Thoracic aorta (tissue), 2 donors: ENCODE results near the gene NTMT1. TPM values are rescaled to one million over a fixed set of nuclear protein-coding genes. Genes with fewer than 3 reads are reported as not detected.

Source experiments
- ATAC-seq: fragments of 150-250 bp; one replicate; pipeline ENCODE4 v1.8.0; 2017; ENCODE audit warnings: low read depth; ENCODE audit not compliant: insufficient number of reproducible peaks, low FRiP score
- DNase-seq: peaks from one replicate; pipeline ENCODE4 v3.0.0-alpha.2; 2020; ENCODE audit warnings: low spot score
- H3K27ac ChIP-seq, 2 donors: fragments of 200-600 bp; sonication (generic); 1 replicate in 1 of 2; 2 replicates in 1 of 2; pipeline ENCODE4 v1.5.1; 2016; ENCODE audit warnings: mild to moderate bottlenecking in 2 of 2, moderate library complexity in 2 of 2
- H3K27me3 ChIP-seq: fragments of 200-600 bp; sonication (generic); replicated peaks from 2 replicates; pipeline ENCODE4 v1.6.0; 2016; ENCODE audit warnings: mild to moderate bottlenecking; ENCODE audit not compliant: insufficient read depth
- H3K36me3 ChIP-seq: fragments of 200-600 bp; sonication (generic); one replicate; pipeline ENCODE4 v1.5.1; 2016
- H3K4me1 ChIP-seq, 2 donors: fragments of 200-600 bp; sonication (generic); 1 replicate in 1 of 2; 2 replicates in 1 of 2; pipeline versions ENCODE4 v1.5.1 to v1.6.0; 2016; ENCODE audit warnings: low read depth in 2 of 2, mild to moderate bottlenecking in 1 of 2; ENCODE audit not compliant: control insufficient read depth in 1 of 2
- H3K4me3 ChIP-seq: fragments of 200-600 bp; sonication (generic); 2 replicates; pipeline ENCODE4 v1.5.1; 2016; ENCODE audit warnings: mild to moderate bottlenecking
- H3K9me3 ChIP-seq: fragments of 200-600 bp; sonication (generic); 2 replicates; pipeline ENCODE4 v1.5.1; 2016
- CTCF ChIP-seq: fragments of 200-600 bp; sonication (generic); IDR thresholded peaks from one replicate; pipeline ENCODE4 v1.5.1; 2019; ENCODE audit warnings: antibody characterized with exemption
- total RNA-seq, 2 donors: library from RNA; depleted of rRNA; stranded (reverse); fragments of >200 nt; gene quantifications; one replicate each; pipeline versions ENCODE4 v1.1.0 to v1.2.3, GENCODE V29; 2016

Gene NTMT1
- total RNA-seq, 2 donors from 2014 or later: 16.9 to 27.2 TPM

DNA sequence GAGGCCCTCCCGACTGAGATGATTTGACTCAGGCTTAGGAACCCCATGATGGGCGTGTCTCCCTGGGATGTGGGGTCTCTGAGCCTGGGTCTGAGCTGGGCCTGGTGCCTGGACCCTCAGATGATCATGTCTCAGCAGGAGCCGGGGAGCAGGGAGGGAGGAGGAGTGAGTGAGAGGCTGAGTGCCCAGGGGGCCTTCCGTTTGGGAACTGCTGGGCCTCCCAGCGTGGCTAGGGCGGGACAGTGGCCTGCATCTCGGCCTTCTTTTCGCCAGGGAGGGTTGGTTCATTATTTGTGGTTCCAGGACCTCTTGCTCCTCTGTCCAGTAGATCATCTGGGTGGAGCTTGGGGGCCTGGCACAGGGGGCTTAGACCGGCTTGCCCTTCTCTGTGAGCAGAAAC is 45.1 kb downstream of the NTMT1 start:
- H3K36me3 ChIP-seq: no peaks in the 10 kb centered on the region
- DNase-seq (no peak), ATAC-seq (no peak)
- H3K27me3 ChIP-seq: no peaks in the 10 kb centered on the region
- H3K9me3 ChIP-seq: no peaks in the 10 kb centered on the region
- peak overlapping the region; percentile 57 to 82 for H3K27ac ChIP-seq
- H3K4me3 ChIP-seq: no peak overlapping the region
- H3K4me1 ChIP-seq: peaks cover 29 to 87% of the 10 kb centered on the region in 2 donors
- TF ChIP-seq CTCF: no peak

DNA sequence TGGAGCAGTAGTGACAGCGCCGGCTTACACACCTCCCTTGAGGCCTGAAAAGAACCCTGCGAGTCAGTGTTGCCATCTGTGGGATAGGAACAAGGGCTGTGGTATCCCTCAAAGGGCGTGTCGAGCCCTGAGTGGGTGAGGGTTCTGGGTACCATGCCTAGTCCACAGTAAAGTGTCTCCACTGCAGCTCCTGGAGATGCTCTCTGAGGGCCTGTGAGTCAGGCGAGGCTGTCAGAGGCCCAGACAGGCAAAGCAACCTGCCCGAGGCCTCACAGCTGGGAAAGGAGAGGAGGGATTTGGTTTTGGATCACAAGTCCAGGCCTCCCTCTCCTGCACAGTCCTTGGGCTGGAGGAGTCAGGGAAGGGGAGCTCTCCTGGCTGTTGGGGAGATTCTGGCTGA is 45.6 kb downstream of the NTMT1 start:
- ATAC-seq (no peak), DNase-seq (no peak)
- no peaks in the 10 kb centered on the region for H3K36me3 ChIP-seq
- no peaks in the 10 kb centered on the region for H3K9me3 ChIP-seq
- H3K4me1 ChIP-seq: peaks cover 29 to 91% of the 10 kb centered on the region in 2 donors
- H3K4me3 ChIP-seq: no peak overlapping the region
- no peak for TF ChIP-seq CTCF
- H3K27ac ChIP-seq: peak overlapping the region; percentile 57 to 82
- no peaks in the 10 kb centered on the region for H3K27me3 ChIP-seq

- no peak for DNase-seq
- no peak overlapping the region for H3K4me3 ChIP-seq
- H3K4me1 ChIP-seq: peaks cover 24 to 97% of the 10 kb centered on the region in 2 donors
- no peaks in the 10 kb centered on the region for H3K36me3 ChIP-seq
- peak overlapping the region; percentile 38 to 82 for H3K27ac ChIP-seq
- no peak for TF ChIP-seq CTCF
- no peaks in the 10 kb centered on the region for H3K27me3 ChIP-seq
- ATAC-seq: no peak
- no peaks in the 10 kb centered on the region for H3K9me3 ChIP-seq
Observed at GRCh38 chr9:129672702-129673101, 46.7 kb downstream of the NTMT1 start.

DNA sequence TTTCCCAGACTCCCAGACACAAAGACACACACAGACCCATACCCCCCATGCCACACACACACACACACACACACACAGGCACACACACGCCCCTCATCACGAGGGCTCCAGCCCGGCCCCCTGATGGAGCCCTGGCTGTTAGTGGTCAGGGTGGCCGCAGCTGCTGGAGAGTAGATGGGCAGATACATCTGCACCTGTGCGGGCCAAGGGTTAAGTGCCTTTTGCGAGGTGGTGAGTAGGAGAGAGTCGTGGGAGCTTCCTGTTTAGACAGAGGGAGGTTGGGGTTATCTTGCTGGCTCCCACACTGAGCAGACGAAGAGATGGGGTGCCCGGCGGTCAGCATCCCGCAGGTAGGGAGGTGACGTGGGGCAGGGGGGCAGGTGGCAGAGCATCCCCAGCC is 47.6 kb downstream of the NTMT1 start:
- no peak overlapping the region for H3K4me3 ChIP-seq
- no peak overlapping the region for H3K27ac ChIP-seq
- no peaks in the 10 kb centered on the region for H3K36me3 ChIP-seq
- peaks cover 17 to 95% of the 10 kb centered on the region in 2 donors for H3K4me1 ChIP-seq
- ATAC-seq (no peak), DNase-seq (no peak)
- no peaks in the 10 kb centered on the region for H3K9me3 ChIP-seq
- H3K27me3 ChIP-seq: no peaks in the 10 kb centered on the region
- no peak for TF ChIP-seq CTCF

DNA sequence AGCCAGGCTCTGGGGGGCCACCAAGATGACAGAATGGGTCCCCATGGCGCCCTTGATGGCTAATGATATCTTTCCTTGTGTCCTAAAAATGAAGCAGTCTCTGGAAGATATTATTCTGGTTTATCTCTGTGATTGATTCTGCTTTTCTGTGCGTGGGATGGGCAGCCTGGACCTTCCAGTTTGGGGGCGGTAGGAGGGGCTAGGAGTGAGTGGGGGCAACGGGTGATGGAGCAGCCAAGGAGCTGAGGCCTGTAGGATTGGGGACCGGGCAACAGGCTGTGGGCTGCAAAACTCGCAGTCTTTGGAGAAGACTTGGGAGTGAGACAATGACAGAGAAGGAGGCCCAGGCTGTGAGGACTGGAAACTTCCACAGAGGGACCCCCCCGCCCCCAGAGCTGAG is 48.3 kb downstream of the NTMT1 start:
- ATAC-seq (no peak), DNase-seq (no peak)
- Histone ChIP-seq H3K9me3 (no peaks in the 10 kb centered on the region), H3K27ac (no peak overlapping the region), H3K4me3 (no peak overlapping the region), H3K36me3 (no peaks in the 10 kb centered on the region), H3K27me3 (no peaks in the 10 kb centered on the region), H3K4me1 (peaks cover 13 to 89% of the 10 kb centered on the region in 2 donors)
- no peak for TF ChIP-seq CTCF
